Endothelial cell of umbilical vein (primary cell): ENCODE measurements around the gene RFXANK. TPM values are rescaled to one million over a fixed set of nuclear protein-coding genes. Genes with fewer than 3 reads are reported as not detected.
A peak's percentile ranks its signal among the peaks of the same experiment; 100 is the strongest.

Experiments used
- BruUV-seq: library from RNA; stranded (reverse); fragments of 400-500 nt; replicated peaks from 2 replicates; lab custom pipeline; 2021; lab: Mats Ljungman, UMichigan
- CTCF ChIA-PET: fragments of 300-600, 350-600 bp; sonication (Branson Sonifier 250); formaldehyde crosslinking; loops from one replicate; lab custom pipeline; 2021; ENCODE audit warnings: antibody characterized with exemption, inconsistent platforms; lab: Charles Lee
- POLR2A ChIA-PET: fragments of 300-600, 350-600 bp; sonication (Branson Sonifier 250); formaldehyde crosslinking; loops from one replicate; lab custom pipeline; 2021; ENCODE audit warnings: antibody characterized with exemption, inconsistent platforms; lab: Charles Lee
- DNase-seq: peaks from one replicate; pipeline ENCODE4 v3.0.0-alpha.2; 2011; ENCODE audit warnings: low read depth, low spot score
- FAIRE-seq: peaks from 2 replicates; lab custom pipeline; 2011; peaks lifted over from hg19 to GRCh38; lab: Jason Lieb, UNC
- H2AFZ ChIP-seq: 2 replicates; pipeline ENCODE4 v1.6.0; 2012; ENCODE audit warnings: low read depth, low read length, control low read depth, inconsistent platforms
- H3K27ac ChIP-seq: 2 replicates; pipeline ENCODE4 v1.5.1; 2011; ENCODE audit warnings: low read depth, mild to moderate bottlenecking, control low read depth, low read length, moderate library complexity; ENCODE audit not compliant: insufficient read depth
- H3K27me3 ChIP-seq, 2 experiments: 2 replicates each; pipeline versions ENCODE4 v1.6.0 to v1.6.1; 2011; ENCODE audit warnings: low read length in 2 of 2, mixed read lengths in 1 of 2; ENCODE audit not compliant: control insufficient read depth in 2 of 2, insufficient read depth in 2 of 2
- H3K36me3 ChIP-seq, 2 experiments: 2 replicates in 1 of 2; 3 replicates in 1 of 2; pipeline ENCODE4 v1.5.1; 2011; ENCODE audit warnings: low read length in 2 of 2, mild to moderate bottlenecking in 1 of 2, moderate library complexity in 1 of 2; ENCODE audit not compliant: control insufficient read depth in 2 of 2, insufficient read depth in 2 of 2; ENCODE audit errors: extremely low read depth in 1 of 2
- H3K4me1 ChIP-seq: 3 replicates; pipeline ENCODE4 v1.5.1; 2011; ENCODE audit warnings: mild to moderate bottlenecking, low read length; ENCODE audit not compliant: control insufficient read depth, insufficient read depth; ENCODE audit errors: extremely low read depth
- H3K4me2 ChIP-seq: 2 replicates; pipeline ENCODE4 v1.6.1; 2011; ENCODE audit warnings: low read length, control low read depth, mixed read lengths; ENCODE audit not compliant: insufficient read depth
- H3K4me3 ChIP-seq, 3 experiments: fragments of 200-600 bp in 1 of 3; sonication (generic), shearing (Covaris generic) in 1 of 3; replicated peaks in 1 of 3; 2 replicates each; pipeline ENCODE4 v1.5.1; 2011 to 2016; ENCODE audit warnings: control low read depth in 3 of 3, low read length in 3 of 3, mild to moderate bottlenecking in 2 of 3, inconsistent platforms in 1 of 3, low read depth in 1 of 3, moderate library complexity in 1 of 3; ENCODE audit not compliant: insufficient read depth in 1 of 3
- H3K79me2 ChIP-seq: 2 replicates; pipeline ENCODE4 v1.6.0; 2012; ENCODE audit warnings: low read length, inconsistent platforms; ENCODE audit not compliant: control insufficient read depth, insufficient read depth
- H3K9ac ChIP-seq: replicated peaks from 2 replicates; pipeline ENCODE3; 2011; ENCODE audit warnings: low read length, control low read depth; ENCODE audit not compliant: insufficient read depth; ENCODE audit errors: extremely low read depth
- H3K9me1 ChIP-seq: replicated peaks from 3 replicates; pipeline ENCODE4 v1.6.0; 2011; ENCODE audit warnings: mild to moderate bottlenecking, low read length; ENCODE audit not compliant: control insufficient read depth, insufficient read depth; ENCODE audit errors: extremely low read depth
- H3K9me3 ChIP-seq: replicated peaks from 2 replicates; pipeline ENCODE4 v1.5.1; 2012; ENCODE audit warnings: low read length, inconsistent platforms; ENCODE audit not compliant: control insufficient read depth, insufficient read depth
- H4K20me1 ChIP-seq: replicated peaks from 2 replicates; pipeline ENCODE3; 2011; ENCODE audit warnings: mild to moderate bottlenecking, low read length; ENCODE audit not compliant: control insufficient read depth, insufficient read depth; ENCODE audit errors: extremely low read depth
- CTCF ChIP-seq, 2 donors: IDR thresholded peaks; 1 replicate in 1 of 2; 2 replicates in 1 of 2; pipeline ENCODE4 v1.5.1; 2011; ENCODE audit warnings: low read length in 2 of 2, mild to moderate bottlenecking in 2 of 2, moderate library complexity in 2 of 2, control low read depth in 1 of 2, inconsistent platforms in 1 of 2, low read depth in 1 of 2; ENCODE audit not compliant: insufficient read depth in 1 of 2; ENCODE audit errors: extremely low read depth in 1 of 2
- EZH2 ChIP-seq: IDR thresholded peaks from 2 replicates; pipeline ENCODE4 v1.6.1; 2012; ENCODE audit warnings: borderline replicate concordance, low read depth, mild to moderate bottlenecking, moderate library complexity, low read length, inconsistent platforms; ENCODE audit not compliant: severe bottlenecking
- FOS ChIP-seq: IDR thresholded peaks from 2 replicates; pipeline ENCODE4 v1.6.1; 2011; ENCODE audit warnings: mild to moderate bottlenecking, low read length, moderate library complexity, borderline replicate concordance; ENCODE audit not compliant: insufficient read depth
- GATA2 ChIP-seq: IDR thresholded peaks from 2 replicates; pipeline ENCODE4 v1.7.0; 2011; ENCODE audit warnings: low read depth, mild to moderate bottlenecking, moderate library complexity, mixed read lengths, low read length; ENCODE audit not compliant: insufficient read length, insufficient read depth
- JUN ChIP-seq: IDR thresholded peaks from 2 replicates; pipeline ENCODE4 v1.6.1; 2011; ENCODE audit warnings: borderline replicate concordance, low read depth; ENCODE audit not compliant: insufficient read length, insufficient read depth
- MYC ChIP-seq: IDR thresholded peaks from one replicate; pipeline ENCODE4 v1.6.1; 2011; ENCODE audit warnings: mild to moderate bottlenecking, low read depth, low read length
- POLR2A ChIP-seq: IDR thresholded peaks from 2 replicates; pipeline ENCODE4 v1.6.1; 2012; ENCODE audit warnings: low read depth, mild to moderate bottlenecking, control low read depth, low read length
- POLR2AphosphoS5 ChIP-seq: IDR thresholded peaks from 2 replicates; pipeline ENCODE4 v1.6.1; 2012; ENCODE audit warnings: low read depth, mild to moderate bottlenecking, control low read depth, low read length, moderate library complexity; ENCODE audit not compliant: insufficient read depth
- dilution Hi-C: fragments of 300-500 bp; cut with MboI; formaldehyde crosslinking; loops from one replicate; pipeline ENCODE4 v1.15.0; 2019; ENCODE audit warnings: low sequenced_read_pairs; ENCODE audit not compliant: extremely low pct_ligation_motif_present
- intact Hi-C: fragments of 100-400 bp; cut with micrococcal nuclease; formaldehyde crosslinking; loops from one replicate; pipeline ENCODE4 v1.10.0; 2022
- polyA plus RNA-seq, 4 experiments: library from polyadenylated mRNA; depleted of rRNA in 3 of 4; stranded (reverse) in 3 of 4; unstranded in 1 of 4; fragments of >200 nt; gene quantifications; 2 replicates each; pipeline versions ENCODE4 v1.2.1 to v1.2.3, GENCODE V29; 2011 to 2012; ENCODE audit warnings: missing spikeins in 1 of 4
- total RNA-seq: library from RNA; stranded (reverse); gene quantifications from 2 replicates; pipeline ENCODE4 v1.2.3, GENCODE V29; 2021
- TF ChIP-seq, protein P1 (sequence below): IDR thresholded peaks from 2 replicates; pipeline ENCODE4 v1.6.1; 2011; ENCODE audit not compliant: insufficient read depth, insufficient read length

The RFXANK gene
- total and polyA plus RNA-seq, 2 donors (not counting 3 experiments of a cell fraction or from before 2014, with no cell fraction given), result 105 to 124 TPM

DNA sequence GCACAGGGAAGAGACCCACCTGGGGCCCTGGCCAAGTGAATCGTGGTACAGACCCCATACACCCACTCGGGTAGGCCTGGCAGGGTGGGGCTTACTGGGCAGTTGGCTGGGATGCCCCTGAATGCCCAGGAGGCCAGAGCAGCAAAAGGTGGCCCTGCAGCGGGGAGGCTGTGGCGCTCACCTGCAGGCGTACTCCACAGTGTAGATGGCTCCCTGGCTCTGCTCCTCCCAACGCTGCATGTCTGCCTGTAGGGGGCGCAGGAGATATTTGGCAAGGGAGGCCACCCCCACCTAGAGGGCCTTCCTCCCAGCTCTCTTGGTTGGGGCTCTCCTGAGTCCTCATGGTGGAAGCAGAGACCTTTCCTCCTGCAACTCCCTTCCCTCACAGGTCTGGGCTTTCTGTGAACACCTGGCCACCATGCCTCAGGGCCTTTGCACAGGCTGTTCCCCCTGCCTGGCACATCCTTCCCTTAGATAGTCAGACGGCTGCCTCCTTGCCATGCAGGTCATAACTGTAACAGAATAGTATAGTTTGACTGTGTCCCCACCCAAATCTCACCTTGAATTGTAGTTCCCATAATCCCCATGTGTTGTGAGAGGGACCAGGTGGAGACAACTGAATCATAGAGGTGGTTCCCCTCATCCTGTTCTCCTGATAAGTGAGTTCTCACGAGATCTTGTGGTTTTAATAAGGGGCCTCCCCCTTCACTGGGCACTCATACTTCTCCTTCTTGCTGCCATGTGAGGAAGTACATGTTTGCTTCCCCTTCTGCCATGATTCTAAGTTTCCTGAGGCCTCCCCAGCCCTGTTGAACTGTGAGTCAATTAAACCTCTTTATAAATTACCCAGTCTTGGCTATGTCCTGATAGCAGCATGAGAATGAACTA is 6.0 kb upstream of the RFXANK start:
- Histone ChIP-seq H3K79me2 (peaks cover 11% of the 10 kb centered on the region), H3K9ac (no peak overlapping the region), H3K9me3 (no peaks in the 10 kb centered on the region), H3K9me1 (no peaks in the 10 kb centered on the region), H3K4me3 (no peak overlapping the region), H3K27ac (no peak overlapping the region), H3K36me3 (no peaks in the 10 kb centered on the region), H3K4me2 (no peak overlapping the region), H4K20me1 (no peaks in the 10 kb centered on the region), H3K27me3 (no peaks in the 10 kb centered on the region), H2AFZ (no peak overlapping the region), H3K4me1 (peaks cover 5% of the 10 kb centered on the region)
- TF ChIP-seq FOS (no peak), CTCF (IDR thresholded peaks at IDR 0.05; ENCODE audit: extremely low read depth in 1 of 2, insufficient read depth in 1 of 2, low read depth in 1 of 2, low read length in 2 of 2) (peak; percentile 71 to 80)
- DNase-seq, result peak; percentile 15
- no peak for FAIRE-seq
- intact Hi-C loops (loop anchor here (1.0 kb wide), 1 partner anchor 156 kb away; no protein-coding TSS in a partner anchor), dilution Hi-C loops (no loop called here)
- CTCF ChIA-PET, result interaction anchor here (2.5 kb wide), 1 partner anchor 157 kb away, joined by 16 read pairs; no protein-coding TSS in a partner anchor
- no TSS peak for BruUV-seq
- POLR2A ChIA-PET, result no interaction called here

DNA sequence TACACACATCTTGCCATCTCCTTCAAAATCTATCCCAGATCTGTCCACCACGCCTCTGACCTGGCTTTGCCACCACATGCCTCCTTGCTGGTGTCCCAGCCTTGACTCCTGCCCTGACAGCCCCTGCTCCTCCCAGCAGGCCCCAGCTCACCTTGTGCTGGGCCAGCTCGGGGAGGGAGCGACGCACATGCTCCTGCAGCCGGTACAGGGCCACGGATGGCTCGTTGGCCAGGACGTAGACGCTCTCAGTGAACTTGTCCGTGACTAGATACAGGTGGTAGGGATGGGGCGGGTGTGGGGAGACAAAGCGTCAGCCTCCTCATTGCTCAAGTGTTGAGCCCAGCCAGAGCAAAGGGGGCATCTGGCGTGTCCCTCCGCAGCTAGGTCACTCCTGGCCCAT is 5.3 kb upstream of the RFXANK start:
- BruUV-seq, result no TSS peak
- H3K9me1 ChIP-seq, result no peaks in the 10 kb centered on the region
- H3K79me2 ChIP-seq, result peaks cover 18% of the 10 kb centered on the region
- no peak for FAIRE-seq
- TF ChIP-seq POLR2A (no peak), EZH2 (no peak), GATA2 (no peak), POLR2AphosphoS5 (no peak), FOS (no peak), MYC (no peak), CTCF (IDR thresholded peaks at IDR 0.05; ENCODE audit: extremely low read depth in 1 of 2, insufficient read depth in 1 of 2, low read depth in 1 of 2, low read length in 2 of 2) (no peak), JUN (no peak)
- TF ChIP-seq, protein P1, sequence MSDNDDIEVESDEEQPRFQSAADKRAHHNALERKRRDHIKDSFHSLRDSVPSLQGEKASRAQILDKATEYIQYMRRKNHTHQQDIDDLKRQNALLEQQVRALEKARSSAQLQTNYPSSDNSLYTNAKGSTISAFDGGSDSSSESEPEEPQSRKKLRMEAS, result no peak
- no peak overlapping the region for H3K4me3 ChIP-seq
- no peak for DNase-seq
- ChIA-PET CTCF (interaction anchor here (2.5 kb wide), 1 partner anchor 156 kb away, joined by 16 read pairs; no protein-coding TSS in a partner anchor), POLR2A (no interaction called here)
- no peaks in the 10 kb centered on the region for H3K27me3 ChIP-seq
- intact Hi-C loops, result loop anchor here (1.0 kb wide), 1 partner anchor 156 kb away; no protein-coding TSS in a partner anchor
- dilution Hi-C loops, result no loop called here
- H3K9ac ChIP-seq, result no peak overlapping the region
- no peak overlapping the region for H2AFZ ChIP-seq
- no peaks in the 10 kb centered on the region for H3K9me3 ChIP-seq
- no peaks in the 10 kb centered on the region for H4K20me1 ChIP-seq
- H3K4me2 ChIP-seq, result no peak overlapping the region
- peaks cover 9% of the 10 kb centered on the region for H3K4me1 ChIP-seq
- no peaks in the 10 kb centered on the region for H3K36me3 ChIP-seq
- H3K27ac ChIP-seq, result no peak overlapping the region
